ENCODE results near the gene CYBB. TPM values are rescaled to one million over a fixed set of nuclear protein-coding genes. Genes with fewer than 3 reads are reported as not detected.

Gene CYBB
- total RNA-seq (62.0 TPM), polyA plus RNA-seq (14.6 TPM)

DNA sequence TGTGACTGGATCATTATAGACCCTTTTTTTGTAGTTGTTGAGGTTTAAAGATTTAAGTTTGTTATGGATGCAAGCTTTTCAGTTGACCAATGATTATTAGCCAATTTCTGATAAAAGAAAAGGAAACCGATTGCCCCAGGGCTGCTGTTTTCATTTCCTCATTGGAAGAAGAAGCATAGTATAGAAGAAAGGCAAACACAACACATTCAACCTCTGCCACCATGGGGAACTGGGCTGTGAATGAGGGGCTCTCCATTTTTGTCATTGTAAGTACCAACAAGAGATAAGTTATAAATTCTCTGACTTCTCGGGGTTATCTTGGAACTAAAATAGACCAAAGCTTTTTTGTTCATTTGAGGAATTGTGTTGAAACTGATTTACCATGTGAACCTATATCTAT is at the start of gene CYBB:
CYBB (plus strand) TSS at position 203 of the 400 bp plus-strand sequence; CDS start at position 222, 19 bp downstream.
- no peak within 1 kb of the TSS for H3K4me3 ChIP-seq (ENCODE audit: low read depth, low read length)
- no peaks in the 10 kb centered on the region for H3K4me1 ChIP-seq (ENCODE audit: insufficient read depth)
- DNase-seq (ENCODE audit: extremely low spot score), result no peak
- 83% methylated on average over 2 of the region's 2 CpGs for WGBS
- H3K36me3 ChIP-seq (ENCODE audit: insufficient read depth), result no peaks in the 10 kb centered on the region
- H3K27ac ChIP-seq (ENCODE audit: low read depth), result no peak within 1 kb of the TSS

- peak; percentile 2 for DNase-seq (ENCODE audit: extremely low spot score)
- H3K4me1 ChIP-seq (ENCODE audit: insufficient read depth), result no peaks in the 10 kb centered on the region
- WGBS, result 28% methylated on average over 3 of the region's 3 CpGs
These were observed 34.5 kb upstream of the CYBB start for GRCh38 chrX:37745354-37745753.

DNA sequence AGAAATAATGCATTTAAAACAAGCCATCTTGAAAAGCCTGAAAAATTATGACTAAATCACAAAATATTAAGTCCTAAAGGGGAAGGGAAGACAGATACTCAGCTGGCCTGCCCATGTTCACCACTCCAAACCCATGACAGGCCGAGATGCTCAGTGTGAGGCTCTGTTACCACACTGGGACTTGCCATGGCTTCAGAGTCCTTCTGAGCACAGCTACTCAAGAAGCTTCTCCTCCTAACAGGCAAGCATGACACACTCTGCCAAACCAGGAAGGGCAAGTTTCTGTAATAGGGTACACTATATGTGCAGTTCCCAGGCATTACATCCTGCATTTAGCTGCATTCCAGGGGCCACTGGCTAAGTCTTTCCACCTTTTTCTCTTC is 34.0 kb upstream of the CYBB start:
- 93% methylated on average over 1 of the region's 1 CpG for WGBS
- Histone ChIP-seq H3K4me1 (ENCODE audit: insufficient read depth) (no peaks in the 10 kb centered on the region), H3K4me3 (ENCODE audit: low read depth, low read length) (no peak overlapping the region), H3K27ac (ENCODE audit: low read depth) (no peak overlapping the region), H3K36me3 (ENCODE audit: insufficient read depth) (no peaks in the 10 kb centered on the region)
- no peak for DNase-seq (ENCODE audit: extremely low spot score)

More at GRCh38 chrX:37745354-37745753, 34.5 kb upstream of the CYBB start:
- H3K27ac ChIP-seq (ENCODE audit: low read depth), result no peak overlapping the region
- H3K36me3 ChIP-seq (ENCODE audit: insufficient read depth), result no peaks in the 10 kb centered on the region
- no peak overlapping the region for H3K4me3 ChIP-seq (ENCODE audit: low read depth, low read length)

DNA sequence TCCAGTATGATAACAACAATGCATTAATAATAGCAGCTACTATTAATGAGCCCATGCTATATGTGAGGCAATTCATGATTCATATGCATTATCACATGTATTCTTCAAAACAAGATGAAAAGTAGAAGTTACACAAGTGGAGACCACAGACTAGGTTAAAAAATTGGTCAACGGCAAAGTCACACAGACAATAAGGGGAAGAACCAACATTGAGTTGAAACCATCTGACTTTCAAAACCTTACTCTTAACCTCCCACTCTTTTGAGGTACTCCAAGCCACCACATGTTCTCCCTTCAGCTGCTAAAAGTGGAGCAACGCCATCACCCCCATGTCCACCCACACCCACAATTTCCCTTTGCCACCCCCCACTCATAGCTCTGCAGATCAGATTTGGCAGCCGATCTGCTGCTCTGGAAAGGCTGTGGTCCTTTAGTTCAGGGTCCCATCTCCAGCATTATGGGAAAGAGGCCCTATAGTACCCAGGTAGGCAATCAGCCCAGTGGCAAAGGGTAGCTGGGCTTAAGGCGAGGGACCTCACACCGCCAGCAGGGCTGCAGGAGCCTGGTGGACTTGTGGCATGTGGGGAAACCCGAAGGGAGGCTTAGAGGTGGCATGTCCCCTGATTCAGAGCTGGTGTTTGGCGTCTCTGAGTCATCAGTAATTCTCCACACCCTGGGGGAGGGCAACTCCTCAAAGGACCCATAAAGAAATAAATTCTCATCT is 33.5 kb upstream of the CYBB start:
- 73% methylated on average over 7 of the region's 7 CpGs for WGBS
- Histone ChIP-seq H3K36me3 (ENCODE audit: insufficient read depth) (no peaks in the 10 kb centered on the region), H3K4me1 (ENCODE audit: insufficient read depth) (no peaks in the 10 kb centered on the region), H3K4me3 (ENCODE audit: low read depth, low read length) (no peak overlapping the region), H3K27ac (ENCODE audit: low read depth) (no peak overlapping the region)
- no peak for DNase-seq (ENCODE audit: extremely low spot score)

DNA sequence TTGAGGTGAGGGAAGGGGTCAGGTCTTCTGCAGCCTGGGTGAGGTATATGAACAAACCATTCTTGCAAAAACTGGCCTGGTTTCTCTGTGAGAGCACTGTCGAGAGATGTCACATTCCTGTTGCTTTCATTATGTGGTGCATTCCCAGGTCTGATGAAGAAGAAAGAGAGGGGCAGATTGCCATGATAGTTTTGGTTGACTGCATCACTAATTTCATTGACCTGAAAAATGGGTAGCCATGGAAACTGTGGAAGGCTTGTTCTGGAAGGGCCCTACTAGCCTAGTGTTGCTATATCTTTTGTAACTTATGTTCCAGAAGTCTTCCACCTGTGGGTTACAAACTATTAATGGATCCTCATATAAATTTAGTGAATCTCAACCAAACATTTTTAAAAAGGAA is 32.9 kb upstream of the CYBB start:
- Histone ChIP-seq H3K36me3 (ENCODE audit: insufficient read depth) (no peaks in the 10 kb centered on the region), H3K4me1 (ENCODE audit: insufficient read depth) (no peaks in the 10 kb centered on the region), H3K27ac (ENCODE audit: low read depth) (no peak overlapping the region), H3K4me3 (ENCODE audit: low read depth, low read length) (no peak overlapping the region)
- DNase-seq (ENCODE audit: extremely low spot score), result no peak
- WGBS, result 100% methylated on average over 1 of the region's 1 CpG

- no peak overlapping the region for H3K4me3 ChIP-seq (ENCODE audit: low read depth, low read length)
- DNase-seq (ENCODE audit: extremely low spot score), result no peak
- 79% methylated on average over 2 of the region's 2 CpGs for WGBS
- H3K36me3 ChIP-seq (ENCODE audit: insufficient read depth), result no peaks in the 10 kb centered on the region
- H3K4me1 ChIP-seq (ENCODE audit: insufficient read depth), result no peaks in the 10 kb centered on the region
- no peak overlapping the region for H3K27ac ChIP-seq (ENCODE audit: low read depth)
These were observed 27.6 kb upstream of the CYBB start for GRCh38 chrX:37752281-37752680.

DNA sequence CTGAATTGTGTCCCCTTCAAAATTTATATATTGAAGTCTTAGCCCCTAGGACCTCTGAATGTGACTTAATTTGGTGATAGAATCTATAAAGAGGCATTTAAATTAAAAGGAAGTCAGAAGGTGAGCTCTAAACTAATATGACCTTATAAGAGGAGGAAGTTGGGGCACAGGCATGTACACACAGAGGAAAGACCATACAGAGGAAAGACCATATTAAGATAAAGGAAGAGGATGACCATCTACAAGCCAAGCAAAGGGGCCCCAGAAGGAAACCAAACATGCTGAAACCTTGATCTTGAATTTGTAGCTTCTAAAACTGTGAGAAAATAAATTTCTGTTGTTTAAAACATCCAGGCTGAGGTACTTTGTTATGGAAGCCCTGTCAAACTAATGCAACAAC is 26.9 kb upstream of the CYBB start:
- H3K4me3 ChIP-seq (ENCODE audit: low read depth, low read length), result no peak overlapping the region
- H3K27ac ChIP-seq (ENCODE audit: low read depth), result no peak overlapping the region
- H3K4me1 ChIP-seq (ENCODE audit: insufficient read depth), result no peaks in the 10 kb centered on the region
- no peak for DNase-seq (ENCODE audit: extremely low spot score)
- no peaks in the 10 kb centered on the region for H3K36me3 ChIP-seq (ENCODE audit: insufficient read depth)

DNA sequence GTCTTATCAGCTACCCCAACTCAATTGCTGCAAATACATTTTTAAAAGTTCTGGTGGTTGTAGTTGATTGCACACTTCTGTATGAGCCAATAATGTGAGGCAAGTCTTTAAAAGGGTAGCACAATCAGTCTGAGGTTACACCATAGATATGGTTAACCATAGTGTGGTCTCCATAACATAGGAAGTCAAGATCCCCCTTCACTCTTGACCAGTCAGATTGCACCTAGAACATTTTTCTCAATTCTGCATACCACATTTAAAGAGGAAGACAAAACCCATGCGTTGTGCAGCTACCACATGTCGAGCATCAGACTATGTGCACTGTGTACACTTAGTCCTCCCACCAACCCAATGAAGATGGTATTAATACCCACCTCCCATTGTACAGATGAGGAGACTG is 26.5 kb upstream of the CYBB start:
- Histone ChIP-seq H3K27ac (ENCODE audit: low read depth) (no peak overlapping the region), H3K4me1 (ENCODE audit: insufficient read depth) (no peaks in the 10 kb centered on the region), H3K4me3 (ENCODE audit: low read depth, low read length) (no peak overlapping the region), H3K36me3 (ENCODE audit: insufficient read depth) (no peaks in the 10 kb centered on the region)
- WGBS, result 89% methylated on average over 2 of the region's 2 CpGs
- DNase-seq (ENCODE audit: extremely low spot score), result no peak

GRCh38 chrX:37754516-37754915 is 25.3 kb upstream of the CYBB start:
- no peak overlapping the region for H3K27ac ChIP-seq (ENCODE audit: low read depth)
- no peaks in the 10 kb centered on the region for H3K36me3 ChIP-seq (ENCODE audit: insufficient read depth)
- H3K4me1 ChIP-seq (ENCODE audit: insufficient read depth), result no peaks in the 10 kb centered on the region
- no peak for DNase-seq (ENCODE audit: extremely low spot score)
- 92% methylated on average over 2 of the region's 2 CpGs for WGBS
- H3K4me3 ChIP-seq (ENCODE audit: low read depth, low read length), result no peak overlapping the region

GRCh38 chrX:37755025-37755424 is 24.8 kb upstream of the CYBB start:
- Histone ChIP-seq H3K4me3 (ENCODE audit: low read depth, low read length) (no peak overlapping the region), H3K27ac (ENCODE audit: low read depth) (no peak overlapping the region), H3K36me3 (ENCODE audit: insufficient read depth) (no peaks in the 10 kb centered on the region), H3K4me1 (ENCODE audit: insufficient read depth) (no peaks in the 10 kb centered on the region)
- no peak for DNase-seq (ENCODE audit: extremely low spot score)

- no peak for DNase-seq (ENCODE audit: extremely low spot score)
These were observed 22.8 kb upstream of the CYBB start for GRCh38 chrX:37757082-37757481.

GRCh38 chrX:37759351-37759750 is 20.5 kb upstream of the CYBB start:
- H3K4me1 ChIP-seq (ENCODE audit: insufficient read depth), result no peaks in the 10 kb centered on the region
- WGBS, result 98% methylated on average over 1 of the region's 1 CpG
- no peak overlapping the region for H3K4me3 ChIP-seq (ENCODE audit: low read depth, low read length)
- DNase-seq (ENCODE audit: extremely low spot score), result no peak
- no peaks in the 10 kb centered on the region for H3K36me3 ChIP-seq (ENCODE audit: insufficient read depth)
- H3K27ac ChIP-seq (ENCODE audit: low read depth), result no peak overlapping the region

More at GRCh38 chrX:37757082-37757481, 22.8 kb upstream of the CYBB start:
- H3K36me3 ChIP-seq (ENCODE audit: insufficient read depth), result no peaks in the 10 kb centered on the region
- no peak overlapping the region for H3K27ac ChIP-seq (ENCODE audit: low read depth)
- no peaks in the 10 kb centered on the region for H3K4me1 ChIP-seq (ENCODE audit: insufficient read depth)
- no peak overlapping the region for H3K4me3 ChIP-seq (ENCODE audit: low read depth, low read length)

DNA sequence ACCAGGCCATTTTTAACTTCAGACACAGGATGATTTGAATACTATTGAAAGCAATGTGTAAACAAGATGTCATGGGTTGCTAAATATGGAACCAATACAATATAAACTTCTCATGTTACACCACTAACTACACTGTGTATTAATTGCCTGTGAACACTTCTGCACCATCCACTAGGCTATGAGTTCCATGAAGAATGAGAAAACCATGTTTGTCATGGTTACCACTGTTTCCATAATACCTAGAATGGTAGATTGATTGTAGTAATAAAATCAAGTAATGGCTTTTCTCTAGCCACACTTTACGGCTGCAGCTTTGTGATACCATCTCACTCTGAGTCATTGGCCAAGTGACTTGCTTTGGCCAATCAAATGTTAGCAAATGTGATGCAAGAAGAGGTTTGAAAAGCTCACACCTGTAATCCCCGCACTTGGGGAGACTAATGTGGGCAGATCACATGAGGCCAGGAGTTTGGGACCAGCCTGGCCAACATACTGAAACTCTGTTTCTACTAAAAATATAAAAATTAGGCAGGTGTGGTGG is 19.9 kb upstream of the CYBB start:
- no peak for DNase-seq (ENCODE audit: extremely low spot score)
- Histone ChIP-seq H3K4me1 (ENCODE audit: insufficient read depth) (no peaks in the 10 kb centered on the region), H3K4me3 (ENCODE audit: low read depth, low read length) (no peak overlapping the region), H3K27ac (ENCODE audit: low read depth) (no peak overlapping the region), H3K36me3 (ENCODE audit: insufficient read depth) (no peaks in the 10 kb centered on the region)
- WGBS, result 83% methylated on average over 2 of the region's 2 CpGs

- H3K4me1 ChIP-seq (ENCODE audit: insufficient read depth), result no peaks in the 10 kb centered on the region
- H3K36me3 ChIP-seq (ENCODE audit: insufficient read depth), result no peaks in the 10 kb centered on the region
- DNase-seq (ENCODE audit: extremely low spot score), result no peak
- no peak overlapping the region for H3K4me3 ChIP-seq (ENCODE audit: low read depth, low read length)
- no peak overlapping the region for H3K27ac ChIP-seq (ENCODE audit: low read depth)
These were observed 16.5 kb upstream of the CYBB start for GRCh38 chrX:37763400-37763799.

DNA sequence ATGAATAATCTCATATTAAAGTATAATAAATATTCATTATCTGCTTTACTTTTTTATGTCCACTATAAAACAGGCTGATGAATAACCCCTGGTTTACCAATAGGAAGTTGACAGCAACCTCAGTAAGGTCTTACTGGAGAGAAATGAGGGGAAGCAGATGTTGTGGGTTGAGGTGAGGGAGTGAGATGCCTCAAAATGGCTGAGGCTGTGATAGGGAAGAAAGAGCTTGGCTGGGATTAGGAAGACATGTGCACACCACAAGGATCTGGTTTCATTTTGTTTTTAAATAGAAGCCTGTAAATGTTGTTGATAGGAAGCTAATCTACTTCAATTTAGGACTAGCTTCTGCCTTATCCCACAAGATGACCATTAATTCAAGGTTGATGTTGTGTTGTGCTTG is 14.4 kb upstream of the CYBB start:
- Histone ChIP-seq H3K4me1 (ENCODE audit: insufficient read depth) (no peaks in the 10 kb centered on the region), H3K4me3 (ENCODE audit: low read depth, low read length) (no peak overlapping the region), H3K27ac (ENCODE audit: low read depth) (no peak overlapping the region), H3K36me3 (ENCODE audit: insufficient read depth) (no peaks in the 10 kb centered on the region)
- DNase-seq (ENCODE audit: extremely low spot score), result no peak

All from urinary bladder (tissue), 4 donors.